Endothelial cell of umbilical vein (primary cell): Measurements from ENCODE around the gene POLR2E. TPM values are rescaled to one million over a fixed set of nuclear protein-coding genes. Genes with fewer than 3 reads are reported as not detected.

Experiments used
- BruUV-seq: library from RNA; stranded (reverse); fragments of 400-500 nt; replicated peaks from 2 replicates; lab custom pipeline; 2021; lab: Mats Ljungman, UMichigan
- CTCF ChIA-PET: fragments of 300-600, 350-600 bp; sonication (Branson Sonifier 250); formaldehyde crosslinking; loops from one replicate; lab custom pipeline; 2021; ENCODE audit warnings: antibody characterized with exemption, inconsistent platforms; lab: Charles Lee
- POLR2A ChIA-PET: fragments of 300-600, 350-600 bp; sonication (Branson Sonifier 250); formaldehyde crosslinking; loops from one replicate; lab custom pipeline; 2021; ENCODE audit warnings: antibody characterized with exemption, inconsistent platforms; lab: Charles Lee
- DNase-seq: peaks from one replicate; pipeline ENCODE4 v3.0.0-alpha.2; 2011; ENCODE audit warnings: low read depth, low spot score
- FAIRE-seq: peaks from 2 replicates; lab custom pipeline; 2011; peaks lifted over from hg19 to GRCh38; lab: Jason Lieb, UNC
- H2AFZ ChIP-seq: 2 replicates; pipeline ENCODE4 v1.6.0; 2012; ENCODE audit warnings: low read depth, low read length, control low read depth, inconsistent platforms
- H3K27ac ChIP-seq: 2 replicates; pipeline ENCODE4 v1.5.1; 2011; ENCODE audit warnings: low read depth, mild to moderate bottlenecking, control low read depth, low read length, moderate library complexity; ENCODE audit not compliant: insufficient read depth
- H3K27me3 ChIP-seq, 2 experiments: 2 replicates each; pipeline versions ENCODE4 v1.6.0 to v1.6.1; 2011; ENCODE audit warnings: low read length in 2 of 2, mixed read lengths in 1 of 2; ENCODE audit not compliant: control insufficient read depth in 2 of 2, insufficient read depth in 2 of 2
- H3K36me3 ChIP-seq, 2 experiments: 2 replicates in 1 of 2; 3 replicates in 1 of 2; pipeline ENCODE4 v1.5.1; 2011; ENCODE audit warnings: low read length in 2 of 2, mild to moderate bottlenecking in 1 of 2, moderate library complexity in 1 of 2; ENCODE audit not compliant: control insufficient read depth in 2 of 2, insufficient read depth in 2 of 2; ENCODE audit errors: extremely low read depth in 1 of 2
- H3K4me1 ChIP-seq: 3 replicates; pipeline ENCODE4 v1.5.1; 2011; ENCODE audit warnings: mild to moderate bottlenecking, low read length; ENCODE audit not compliant: control insufficient read depth, insufficient read depth; ENCODE audit errors: extremely low read depth
- H3K4me2 ChIP-seq: 2 replicates; pipeline ENCODE4 v1.6.1; 2011; ENCODE audit warnings: low read length, control low read depth, mixed read lengths; ENCODE audit not compliant: insufficient read depth
- H3K4me3 ChIP-seq, 3 experiments: fragments of 200-600 bp in 1 of 3; sonication (generic), shearing (Covaris generic) in 1 of 3; replicated peaks in 1 of 3; 2 replicates each; pipeline ENCODE4 v1.5.1; 2011 to 2016; ENCODE audit warnings: control low read depth in 3 of 3, low read length in 3 of 3, mild to moderate bottlenecking in 2 of 3, inconsistent platforms in 1 of 3, low read depth in 1 of 3, moderate library complexity in 1 of 3; ENCODE audit not compliant: insufficient read depth in 1 of 3
- H3K79me2 ChIP-seq: 2 replicates; pipeline ENCODE4 v1.6.0; 2012; ENCODE audit warnings: low read length, inconsistent platforms; ENCODE audit not compliant: control insufficient read depth, insufficient read depth
- H3K9ac ChIP-seq: replicated peaks from 2 replicates; pipeline ENCODE3; 2011; ENCODE audit warnings: low read length, control low read depth; ENCODE audit not compliant: insufficient read depth; ENCODE audit errors: extremely low read depth
- H3K9me1 ChIP-seq: replicated peaks from 3 replicates; pipeline ENCODE4 v1.6.0; 2011; ENCODE audit warnings: mild to moderate bottlenecking, low read length; ENCODE audit not compliant: control insufficient read depth, insufficient read depth; ENCODE audit errors: extremely low read depth
- H3K9me3 ChIP-seq: replicated peaks from 2 replicates; pipeline ENCODE4 v1.5.1; 2012; ENCODE audit warnings: low read length, inconsistent platforms; ENCODE audit not compliant: control insufficient read depth, insufficient read depth
- H4K20me1 ChIP-seq: replicated peaks from 2 replicates; pipeline ENCODE3; 2011; ENCODE audit warnings: mild to moderate bottlenecking, low read length; ENCODE audit not compliant: control insufficient read depth, insufficient read depth; ENCODE audit errors: extremely low read depth
- EZH2 ChIP-seq: IDR thresholded peaks from 2 replicates; pipeline ENCODE4 v1.6.1; 2012; ENCODE audit warnings: borderline replicate concordance, low read depth, mild to moderate bottlenecking, moderate library complexity, low read length, inconsistent platforms; ENCODE audit not compliant: severe bottlenecking
- FOS ChIP-seq: IDR thresholded peaks from 2 replicates; pipeline ENCODE4 v1.6.1; 2011; ENCODE audit warnings: mild to moderate bottlenecking, low read length, moderate library complexity, borderline replicate concordance; ENCODE audit not compliant: insufficient read depth
- GATA2 ChIP-seq: IDR thresholded peaks from 2 replicates; pipeline ENCODE4 v1.7.0; 2011; ENCODE audit warnings: low read depth, mild to moderate bottlenecking, moderate library complexity, mixed read lengths, low read length; ENCODE audit not compliant: insufficient read length, insufficient read depth
- JUN ChIP-seq: IDR thresholded peaks from 2 replicates; pipeline ENCODE4 v1.6.1; 2011; ENCODE audit warnings: borderline replicate concordance, low read depth; ENCODE audit not compliant: insufficient read length, insufficient read depth
- MYC ChIP-seq: IDR thresholded peaks from one replicate; pipeline ENCODE4 v1.6.1; 2011; ENCODE audit warnings: mild to moderate bottlenecking, low read depth, low read length
- POLR2A ChIP-seq: IDR thresholded peaks from 2 replicates; pipeline ENCODE4 v1.6.1; 2012; ENCODE audit warnings: low read depth, mild to moderate bottlenecking, control low read depth, low read length
- POLR2AphosphoS5 ChIP-seq: IDR thresholded peaks from 2 replicates; pipeline ENCODE4 v1.6.1; 2012; ENCODE audit warnings: low read depth, mild to moderate bottlenecking, control low read depth, low read length, moderate library complexity; ENCODE audit not compliant: insufficient read depth
- dilution Hi-C: fragments of 300-500 bp; cut with MboI; formaldehyde crosslinking; loops from one replicate; pipeline ENCODE4 v1.15.0; 2019; ENCODE audit warnings: low sequenced_read_pairs; ENCODE audit not compliant: extremely low pct_ligation_motif_present
- intact Hi-C: fragments of 100-400 bp; cut with micrococcal nuclease; formaldehyde crosslinking; loops from one replicate; pipeline ENCODE4 v1.10.0; 2022
- polyA plus RNA-seq, 4 experiments: library from polyadenylated mRNA; depleted of rRNA in 3 of 4; stranded (reverse) in 3 of 4; unstranded in 1 of 4; fragments of >200 nt; gene quantifications; 2 replicates each; pipeline versions ENCODE4 v1.2.1 to v1.2.3, GENCODE V29; 2011 to 2012; ENCODE audit warnings: missing spikeins in 1 of 4
- total RNA-seq: library from RNA; stranded (reverse); gene quantifications from 2 replicates; pipeline ENCODE4 v1.2.3, GENCODE V29; 2021
- TF ChIP-seq, protein P1 (sequence below): IDR thresholded peaks from 2 replicates; pipeline ENCODE4 v1.6.1; 2011; ENCODE audit not compliant: insufficient read depth, insufficient read length
- TF ChIP-seq, protein P2 (sequence below), 2 donors: IDR thresholded peaks; 1 replicate in 1 of 2; 2 replicates in 1 of 2; pipeline ENCODE4 v1.5.1; 2011; ENCODE audit warnings: low read length in 2 of 2, mild to moderate bottlenecking in 2 of 2, moderate library complexity in 2 of 2, control low read depth in 1 of 2, inconsistent platforms in 1 of 2, low read depth in 1 of 2; ENCODE audit not compliant: insufficient read depth in 1 of 2; ENCODE audit errors: extremely low read depth in 1 of 2

The POLR2E gene
- total and polyA plus RNA-seq, 2 donors (not counting 3 experiments of a cell fraction or from before 2014, with no cell fraction given), result 272 to 344 TPM

DNA sequence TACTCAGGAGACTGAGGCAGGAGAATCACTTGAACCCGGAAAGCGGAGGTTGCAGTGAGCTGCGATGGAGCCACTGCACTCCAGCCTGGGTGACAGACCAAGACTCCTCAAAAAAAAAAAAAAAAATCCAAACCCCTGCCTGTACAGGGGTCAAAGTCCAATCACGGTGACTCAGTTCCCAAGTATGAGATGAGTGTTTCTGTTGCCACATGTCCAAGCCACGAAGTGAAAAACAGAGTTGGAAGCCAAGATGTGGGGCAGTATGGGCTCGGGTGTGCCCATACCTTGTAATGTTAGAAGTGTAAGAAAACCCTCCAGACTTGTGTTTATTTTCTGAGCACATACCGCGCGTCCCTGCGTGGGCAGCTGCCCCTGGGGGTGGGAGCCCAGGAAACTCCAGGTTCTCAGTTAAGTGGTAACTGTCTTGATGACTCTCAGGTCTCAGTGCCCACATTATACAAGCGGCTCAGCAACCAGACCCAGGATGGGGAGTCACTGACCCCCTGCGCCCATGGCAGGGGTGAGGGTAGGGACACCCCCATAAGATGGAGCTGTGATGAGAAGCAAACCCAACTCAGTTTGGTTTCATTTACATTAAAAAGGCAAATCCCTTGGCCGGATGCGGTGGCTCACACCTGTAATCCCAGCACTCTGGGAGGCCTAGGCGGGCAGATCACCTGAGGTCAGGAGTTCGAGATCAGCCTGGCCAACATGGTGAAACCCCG, 7.4 kb upstream of the POLR2E start:
- intact Hi-C loops, result loop anchor here (1.0 to 10.0 kb wide), 3 partner anchors 81 to 168 kb away; partner anchors contain the start of genes ATP5F1D, RNU6-2 and TMEM259
- Histone ChIP-seq H3K4me3 (peak overlapping the region in 1 of 3 experiments; percentile 7), H3K27me3 (no peaks in the 10 kb centered on the region), H3K9ac (peak overlapping the region; percentile 64), H3K9me1 (no peaks in the 10 kb centered on the region), H3K36me3 (peaks cover 2 to 14% of the 10 kb centered on the region in 2 experiments), H3K4me2 (peak overlapping the region; percentile 60), H4K20me1 (no peaks in the 10 kb centered on the region), H3K4me1 (peaks cover 31% of the 10 kb centered on the region), H3K9me3 (peaks cover 2% of the 10 kb centered on the region), H3K27ac (peak overlapping the region; percentile 93), H2AFZ (no peak overlapping the region), H3K79me2 (peaks cover 18% of the 10 kb centered on the region)
- no peak for TF ChIP-seq EZH2
- no peak for TF ChIP-seq GATA2
- TF ChIP-seq, protein P1, sequence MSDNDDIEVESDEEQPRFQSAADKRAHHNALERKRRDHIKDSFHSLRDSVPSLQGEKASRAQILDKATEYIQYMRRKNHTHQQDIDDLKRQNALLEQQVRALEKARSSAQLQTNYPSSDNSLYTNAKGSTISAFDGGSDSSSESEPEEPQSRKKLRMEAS, result peak; percentile 64
- TF ChIP-seq, protein P2, sequence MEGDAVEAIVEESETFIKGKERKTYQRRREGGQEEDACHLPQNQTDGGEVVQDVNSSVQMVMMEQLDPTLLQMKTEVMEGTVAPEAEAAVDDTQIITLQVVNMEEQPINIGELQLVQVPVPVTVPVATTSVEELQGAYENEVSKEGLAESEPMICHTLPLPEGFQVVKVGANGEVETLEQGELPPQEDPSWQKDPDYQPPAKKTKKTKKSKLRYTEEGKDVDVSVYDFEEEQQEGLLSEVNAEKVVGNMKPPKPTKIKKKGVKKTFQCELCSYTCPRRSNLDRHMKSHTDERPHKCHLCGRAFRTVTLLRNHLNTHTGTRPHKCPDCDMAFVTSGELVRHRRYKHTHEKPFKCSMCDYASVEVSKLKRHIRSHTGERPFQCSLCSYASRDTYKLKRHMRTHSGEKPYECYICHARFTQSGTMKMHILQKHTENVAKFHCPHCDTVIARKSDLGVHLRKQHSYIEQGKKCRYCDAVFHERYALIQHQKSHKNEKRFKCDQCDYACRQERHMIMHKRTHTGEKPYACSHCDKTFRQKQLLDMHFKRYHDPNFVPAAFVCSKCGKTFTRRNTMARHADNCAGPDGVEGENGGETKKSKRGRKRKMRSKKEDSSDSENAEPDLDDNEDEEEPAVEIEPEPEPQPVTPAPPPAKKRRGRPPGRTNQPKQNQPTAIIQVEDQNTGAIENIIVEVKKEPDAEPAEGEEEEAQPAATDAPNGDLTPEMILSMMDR (IDR thresholded peaks at IDR 0.05; ENCODE audit: extremely low read depth in 1 of 2, insufficient read depth in 1 of 2, low read depth in 1 of 2, low read length in 2 of 2), result no peak
- peak; percentile 94 for TF ChIP-seq FOS
- TF ChIP-seq MYC, result peak; percentile 83
- peak; percentile 55 for TF ChIP-seq POLR2A
- TF ChIP-seq POLR2AphosphoS5, result peak; percentile 77
- TF ChIP-seq JUN, result peak; percentile 88
- dilution Hi-C loops, result no loop called here
- DNase-seq (peak; percentile 95), FAIRE-seq (no peak)
- ChIA-PET POLR2A (interaction anchor here (0.6 to 1.6 kb wide), 4 partner anchors 22 to 151 kb away, joined by 3 to 6 read pairs (median 4); no protein-coding TSS in a partner anchor), CTCF (interaction anchor here (1.3 to 2.8 kb wide), 5 partner anchors 11 to 142 kb away, joined by 3 to 21 read pairs (median 6); no protein-coding TSS in a partner anchor)
- BruUV-seq, result no TSS peak
